ENCODE data around the gene CANT1. TPM values are rescaled to one million over a fixed set of nuclear protein-coding genes. Genes with fewer than 3 reads are reported as not detected.

The CANT1 gene
- total RNA-seq, 1 experiment from 2014 or later = 33.0 TPM

GRCh38 chr17:78950870-78951269, 58.7 kb downstream of the CANT1 start:
- Histone ChIP-seq H2BK5ac (ENCODE audit: insufficient read length, low read length) (no peak overlapping the region), H3K9me3 (ENCODE audit: control insufficient read depth, low read depth, low read length) (peaks cover 10% of the 10 kb centered on the region), H4K20me1 (ENCODE audit: control insufficient read depth, insufficient read depth, insufficient read length) (no peaks in the 10 kb centered on the region), H2AFZ (ENCODE audit: low read length) (no peak overlapping the region), H4K8ac (replicated peaks; ENCODE audit: insufficient read length, low read depth, low read length) (no peak overlapping the region), H3K4me1 (ENCODE audit: insufficient read depth, low read length) (no peaks in the 10 kb centered on the region), H3K79me2 (ENCODE audit: insufficient read depth, low read length) (no peaks in the 10 kb centered on the region), H3K27me3 (ENCODE audit: insufficient read depth, low read length) (no peaks in the 10 kb centered on the region), H2BK15ac (ENCODE audit: low read depth, low read length) (no peak overlapping the region), H3K56ac (ENCODE audit: insufficient read length, low read depth, low read length) (no peak overlapping the region), H3K27ac (ENCODE audit: insufficient read length, low read depth, low read length) (no peak overlapping the region), H3K23ac (ENCODE audit: insufficient read length, low read depth, low read length) (no peak overlapping the region), H3K79me1 (ENCODE audit: insufficient read depth, low read depth, low read length, poor library complexity, severe bottlenecking) (no peaks in the 10 kb centered on the region), H4K5ac (ENCODE audit: insufficient read length, low read depth, low read length) (no peak overlapping the region), H3K23me2 (ENCODE audit: insufficient read length, low read depth, low read length, poor library complexity, severe bottlenecking) (no peaks in the 10 kb centered on the region), H2AK5ac (ENCODE audit: insufficient read length, low read length) (no peak overlapping the region), H3K14ac (ENCODE audit: insufficient read depth, low read length) (no peak overlapping the region), H2BK12ac (ENCODE audit: insufficient read length, low read depth, low read length) (no peak overlapping the region), H3K4me2 (ENCODE audit: insufficient read depth, insufficient read length, low read length) (no peak overlapping the region), H2BK120ac (ENCODE audit: low read depth, low read length, poor library complexity, severe bottlenecking) (no peak overlapping the region), H2BK20ac (ENCODE audit: low read depth, low read length, poor library complexity, severe bottlenecking) (no peak overlapping the region), H3T11ph (ENCODE audit: low read length) (no peak overlapping the region), H3K9ac (ENCODE audit: extremely low read depth, insufficient read length, low read length) (no peak overlapping the region), H4K91ac (ENCODE audit: insufficient read length, low read depth, low read length) (no peak overlapping the region), H3K4ac (ENCODE audit: low read depth, low read length) (no peak overlapping the region), H3K18ac (ENCODE audit: insufficient read length, low read depth, low read length) (no peak overlapping the region)
- TF ChIP-seq CTCF (conservative IDR thresholded peaks at IDR 0.05) = no peak
- no peak for DNase-seq
- no peak overlapping the region for H3K27ac Mint-ChIP-seq
- no peak overlapping the region for H3K4me3 Mint-ChIP-seq
- no CpG with 5 or more reads among the region's 2 CpGs for WGBS (ENCODE audit: extremely low coverage, insufficient read length, low lambda C conversion rate)
- peaks cover 17 to 20% of the 10 kb centered on the region in 2 experiments for H3K9me3 Mint-ChIP-seq
- H3K27me3 Mint-ChIP-seq (ENCODE audit: low read depth) = peaks cover 13% of the 10 kb centered on the region
- H3K36me3 Mint-ChIP-seq (ENCODE audit: insufficient read depth in 1 of 3, low read depth in 3 of 3) = peaks cover 4 to 17% (median 7%) of the 10 kb centered on the region in 3 experiments; a peak in 6 of 7 replicates
- H3K4me1 Mint-ChIP-seq = peaks cover 2 to 25% of the 10 kb centered on the region in 2 experiments; a peak in 3 of 4 replicates
